Uterus (tissue), 4 donors: ENCODE data around the gene DNAH17. TPM values are rescaled to one million over a fixed set of nuclear protein-coding genes. Genes with fewer than 3 reads are reported as not detected.

Experiments
- DNase-seq, 2 donors: peaks; one replicate each; pipeline ENCODE4 v3.0.0-alpha.2; 2019 to 2020
- H3K27ac ChIP-seq, 2 donors: fragments of 200-600 bp; sonication (generic); 1 replicate in 1 of 2; 2 replicates in 1 of 2; pipeline ENCODE4 v1.5.1; 2016 to 2018
- H3K27me3 ChIP-seq, 2 donors: fragments of 200-600 bp; sonication (generic); one replicate each; pipeline ENCODE4 v1.5.1; 2018 to 2019; ENCODE audit warnings: control low read depth in 1 of 2
- H3K36me3 ChIP-seq, 2 donors: fragments of 200-600 bp; sonication (generic); one replicate each; pipeline ENCODE4 v1.5.1; 2019; ENCODE audit warnings: control low read depth in 1 of 2
- H3K4me1 ChIP-seq, 2 donors: fragments of 200-600 bp; sonication (generic); one replicate each; pipeline ENCODE4 v1.5.1; 2018 to 2019; ENCODE audit warnings: control low read depth in 1 of 2
- H3K4me3 ChIP-seq, 2 donors: fragments of 200-600 bp; sonication (generic); 1 replicate in 1 of 2; 2 replicates in 1 of 2; pipeline ENCODE4 v1.5.1; 2018 to 2019; ENCODE audit warnings: mild to moderate bottlenecking in 1 of 2
- H3K9me3 ChIP-seq, 2 donors: fragments of 200-600 bp; sonication (generic); one replicate each; pipeline ENCODE4 v1.5.1; 2019; ENCODE audit warnings: control low read depth in 1 of 2
- POLR2A ChIP-seq, 2 donors: fragments of 450-650 bp; IDR thresholded peaks; one replicate each; pipeline ENCODE4 v1.6.1; 2016; ENCODE audit warnings: antibody characterized with exemption in 2 of 2, mild to moderate bottlenecking in 1 of 2, moderate library complexity in 1 of 2
- intact Hi-C: fragments of 100-400 bp; cut with DNase I; formaldehyde crosslinking; loops from one replicate; pipeline ENCODE4 v1.15.1; 2023; ENCODE audit warnings: low total_unique reads
- total RNA-seq, 4 donors: library from RNA; depleted of rRNA in 3 of 4; stranded (reverse); fragments of >200 nt in 3 of 4; gene quantifications; one replicate each; pipeline versions ENCODE4 v1.1.0 to v1.2.4, GENCODE V29; 2014 to 2023
- TF ChIP-seq, protein P1 (sequence below), 4 experiments: fragments of 200-600 bp in 2 of 4; fragments of 450-650 bp in 2 of 4; sonication (generic) in 2 of 4; IDR thresholded peaks; one replicate each; pipeline ENCODE4 v1.5.1; 2016 to 2019; ENCODE audit warnings: antibody characterized with exemption in 4 of 4, mild to moderate bottlenecking in 2 of 4, moderate library complexity in 1 of 4
- donor health status: DM: yes; HTN: yes; CAD: no.

Gene DNAH17
- total RNA-seq, 4 donors from 2014 or later: 0.03 to 1.1 TPM; not detected in 2

DNA sequence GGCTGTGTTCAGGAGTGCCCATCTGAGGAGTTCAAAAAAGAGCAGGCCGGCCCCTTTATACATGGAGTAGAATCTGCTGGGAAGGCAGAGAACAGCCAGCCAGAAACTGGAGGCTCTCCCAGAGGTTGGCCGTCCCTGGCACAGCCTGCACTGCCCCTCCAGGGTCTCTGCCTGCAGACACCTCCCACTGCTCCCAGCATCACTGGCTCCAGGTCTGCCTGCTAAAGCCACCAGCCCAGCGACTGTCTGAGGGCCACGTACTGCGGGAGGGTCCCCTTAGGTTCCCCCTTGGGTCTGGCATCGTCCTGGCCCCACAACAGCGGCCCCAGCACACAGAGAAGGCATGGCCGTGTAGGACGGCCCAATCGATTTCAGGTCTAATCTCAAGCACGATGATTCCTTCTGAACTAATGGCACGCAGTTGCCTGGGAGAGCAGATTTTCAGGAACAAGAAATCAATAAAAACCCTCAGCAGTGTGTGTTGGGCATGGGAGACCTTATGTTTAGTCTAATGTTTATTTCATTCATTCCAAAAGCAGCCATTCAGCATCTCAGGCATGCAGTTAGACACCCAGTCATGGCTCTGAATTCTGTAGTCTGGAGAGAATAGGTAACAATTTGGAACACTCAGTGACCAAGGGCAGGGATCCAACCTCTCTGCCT is 103.1 kb downstream of the DNAH17 start:
- no peak overlapping the region for H3K4me3 ChIP-seq
- H3K27ac ChIP-seq: no peak overlapping the region
- no peaks in the 10 kb centered on the region for H3K36me3 ChIP-seq
- TF ChIP-seq, protein P1, sequence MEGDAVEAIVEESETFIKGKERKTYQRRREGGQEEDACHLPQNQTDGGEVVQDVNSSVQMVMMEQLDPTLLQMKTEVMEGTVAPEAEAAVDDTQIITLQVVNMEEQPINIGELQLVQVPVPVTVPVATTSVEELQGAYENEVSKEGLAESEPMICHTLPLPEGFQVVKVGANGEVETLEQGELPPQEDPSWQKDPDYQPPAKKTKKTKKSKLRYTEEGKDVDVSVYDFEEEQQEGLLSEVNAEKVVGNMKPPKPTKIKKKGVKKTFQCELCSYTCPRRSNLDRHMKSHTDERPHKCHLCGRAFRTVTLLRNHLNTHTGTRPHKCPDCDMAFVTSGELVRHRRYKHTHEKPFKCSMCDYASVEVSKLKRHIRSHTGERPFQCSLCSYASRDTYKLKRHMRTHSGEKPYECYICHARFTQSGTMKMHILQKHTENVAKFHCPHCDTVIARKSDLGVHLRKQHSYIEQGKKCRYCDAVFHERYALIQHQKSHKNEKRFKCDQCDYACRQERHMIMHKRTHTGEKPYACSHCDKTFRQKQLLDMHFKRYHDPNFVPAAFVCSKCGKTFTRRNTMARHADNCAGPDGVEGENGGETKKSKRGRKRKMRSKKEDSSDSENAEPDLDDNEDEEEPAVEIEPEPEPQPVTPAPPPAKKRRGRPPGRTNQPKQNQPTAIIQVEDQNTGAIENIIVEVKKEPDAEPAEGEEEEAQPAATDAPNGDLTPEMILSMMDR (IDR thresholded peaks at IDR 0.05): no peak
- no peak for TF ChIP-seq POLR2A (IDR thresholded peaks at IDR 0.05)
- H3K4me1 ChIP-seq: no peaks in the 10 kb centered on the region
- intact Hi-C loops: no loop called here
- no peaks in the 10 kb centered on the region for H3K9me3 ChIP-seq
- H3K27me3 ChIP-seq: no peaks in the 10 kb centered on the region
- DNase-seq: no peak

DNA sequence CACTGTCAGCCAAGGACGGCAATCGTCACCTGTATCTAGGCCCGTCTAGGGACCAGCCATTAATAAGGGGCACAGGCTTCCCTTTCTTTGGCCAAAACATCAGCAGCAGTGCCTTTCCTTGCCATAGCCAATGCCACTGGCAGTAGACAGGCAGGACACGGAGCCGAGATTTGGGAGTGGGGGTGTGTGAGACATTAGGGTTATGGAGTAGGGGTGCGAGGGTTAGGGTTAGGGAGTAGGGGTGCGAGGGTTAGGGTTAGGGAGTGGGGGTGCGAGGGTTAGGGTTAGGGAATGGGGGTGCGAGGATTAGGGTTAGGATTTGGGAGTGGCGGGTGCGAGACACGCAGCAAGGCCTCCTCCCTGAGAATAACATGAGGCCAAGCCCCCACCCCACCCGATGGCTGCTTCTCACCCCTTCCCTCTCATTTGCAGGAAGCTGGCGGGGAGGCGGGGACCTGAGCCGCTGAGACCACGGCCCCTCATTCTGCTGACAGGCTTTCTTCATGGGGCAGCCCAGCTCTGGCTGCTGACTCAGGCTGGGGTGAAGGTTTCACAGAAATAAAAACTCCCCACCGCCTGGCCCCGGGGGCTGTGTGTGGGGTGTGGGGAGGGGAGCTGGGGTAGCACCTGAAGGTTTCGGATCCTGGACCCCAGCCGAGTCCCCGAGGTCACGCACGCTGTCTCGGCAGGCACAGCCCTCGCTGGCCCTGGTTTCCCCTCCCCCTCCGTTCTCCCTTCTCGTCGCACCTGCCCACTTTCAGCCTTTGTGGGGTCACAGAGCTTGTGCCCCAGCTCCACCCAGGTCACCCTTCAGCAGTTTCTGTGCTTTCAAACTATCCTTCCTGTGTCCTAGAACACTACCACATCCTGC is 104.9 kb downstream of the DNAH17 start:
- Histone ChIP-seq H3K4me3 (no peak overlapping the region), H3K36me3 (no peaks in the 10 kb centered on the region), H3K4me1 (no peaks in the 10 kb centered on the region), H3K27ac (no peak overlapping the region), H3K9me3 (no peaks in the 10 kb centered on the region), H3K27me3 (no peaks in the 10 kb centered on the region)
- DNase-seq: no peak
- intact Hi-C loops: no loop called here
- TF ChIP-seq POLR2A (IDR thresholded peaks at IDR 0.05): no peak
- TF ChIP-seq, protein P1 (IDR thresholded peaks at IDR 0.05): no peak

DNA sequence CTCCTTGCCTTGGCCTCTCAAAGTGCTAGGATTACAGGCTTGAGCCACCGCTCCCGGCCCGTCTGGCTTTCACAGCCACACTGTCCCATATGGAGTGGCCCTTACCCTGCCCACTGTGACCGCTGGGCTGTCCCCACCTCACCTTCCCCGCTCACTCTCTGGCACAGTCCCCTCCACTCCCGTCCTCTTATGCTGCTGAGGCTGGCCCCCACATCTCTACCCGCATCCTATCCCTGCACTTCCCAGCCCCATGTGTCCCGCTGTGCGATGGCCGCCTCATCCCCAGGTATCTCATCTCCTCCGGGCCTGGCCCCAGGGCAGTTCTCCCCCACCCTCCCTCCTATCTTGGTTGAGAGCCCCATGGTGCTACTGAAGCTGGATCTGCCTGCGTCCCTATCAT is 105.6 kb downstream of the DNAH17 start:
- no peak for DNase-seq
- TF ChIP-seq POLR2A (IDR thresholded peaks at IDR 0.05): no peak
- TF ChIP-seq, protein P1 (IDR thresholded peaks at IDR 0.05): no peak
- H3K27me3 ChIP-seq: no peaks in the 10 kb centered on the region
- no peaks in the 10 kb centered on the region for H3K4me1 ChIP-seq
- H3K4me3 ChIP-seq: no peak overlapping the region
- H3K27ac ChIP-seq: no peak overlapping the region
- no peaks in the 10 kb centered on the region for H3K9me3 ChIP-seq
- no peaks in the 10 kb centered on the region for H3K36me3 ChIP-seq
- intact Hi-C loops: no loop called here

DNA sequence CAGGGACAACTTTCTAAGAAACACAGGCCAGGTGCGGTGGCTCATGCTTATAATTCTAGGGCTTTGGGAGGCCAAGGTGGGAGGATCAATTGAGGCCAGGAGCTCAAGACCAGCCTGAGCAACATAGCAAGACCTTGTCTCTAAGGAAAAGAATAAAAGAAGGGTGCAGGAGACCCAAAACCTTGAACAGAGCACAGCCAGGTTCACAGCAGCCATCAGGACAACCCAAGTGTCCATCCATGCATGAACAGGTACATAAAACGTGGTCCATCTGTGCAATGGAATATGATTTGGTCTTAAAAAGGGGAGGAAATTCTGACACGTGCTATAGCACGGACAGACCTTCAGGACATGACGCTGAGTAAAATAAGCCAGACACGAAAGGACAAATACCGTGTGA is 107.8 kb downstream of the DNAH17 start:
- H3K36me3 ChIP-seq: no peaks in the 10 kb centered on the region
- H3K4me3 ChIP-seq: no peak overlapping the region
- no peak for TF ChIP-seq POLR2A (IDR thresholded peaks at IDR 0.05)
- TF ChIP-seq, protein P1 (IDR thresholded peaks at IDR 0.05): no peak
- intact Hi-C loops: no loop called here
- DNase-seq: no peak
- H3K27me3 ChIP-seq: no peaks in the 10 kb centered on the region
- no peaks in the 10 kb centered on the region for H3K4me1 ChIP-seq
- no peaks in the 10 kb centered on the region for H3K9me3 ChIP-seq
- H3K27ac ChIP-seq: no peak overlapping the region

DNA sequence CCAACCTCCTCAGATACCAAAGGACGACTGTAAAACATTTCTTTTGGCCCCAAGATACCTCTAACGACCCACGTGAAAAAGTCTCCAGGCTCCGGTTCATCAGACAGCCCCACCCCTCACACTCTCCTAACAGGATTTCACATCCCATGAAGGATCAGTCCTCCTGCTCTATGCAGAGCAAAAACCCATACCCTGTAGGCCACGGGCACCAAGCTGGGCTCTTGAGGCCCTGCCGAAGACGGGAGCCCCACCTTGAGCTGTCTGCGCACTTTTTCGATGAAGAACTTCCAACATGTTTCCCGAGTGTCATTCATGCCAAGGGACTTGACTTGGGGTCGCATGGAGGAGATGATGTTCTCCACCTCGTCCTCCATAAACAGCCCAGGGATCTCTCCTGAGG is 108.8 kb downstream of the DNAH17 start:
- H3K9me3 ChIP-seq: no peaks in the 10 kb centered on the region
- no peaks in the 10 kb centered on the region for H3K4me1 ChIP-seq
- no peak overlapping the region for H3K27ac ChIP-seq
- no peaks in the 10 kb centered on the region for H3K27me3 ChIP-seq
- intact Hi-C loops: no loop called here
- no peaks in the 10 kb centered on the region for H3K36me3 ChIP-seq
- DNase-seq: no peak
- TF ChIP-seq POLR2A (IDR thresholded peaks at IDR 0.05): no peak
- TF ChIP-seq, protein P1 (IDR thresholded peaks at IDR 0.05): no peak
- H3K4me3 ChIP-seq: no peak overlapping the region
